Mucosa of stomach (tissue), 1 donor: ENCODE measurements around the gene YTHDF1.

ENCODE experiments used
- H3K27me3 ChIP-seq: one replicate; pipeline ENCODE4 v1.7.0; 2013; ENCODE audit warnings: mild to moderate bottlenecking, low read length; ENCODE audit not compliant: control insufficient read depth, insufficient read depth
- H3K36me3 ChIP-seq: one replicate; pipeline ENCODE4 v1.7.0; 2013; ENCODE audit warnings: low read length; ENCODE audit not compliant: control insufficient read depth, insufficient read depth
- H3K4me1 ChIP-seq: one replicate; pipeline ENCODE4 v1.7.0; 2013; ENCODE audit warnings: mild to moderate bottlenecking, low read length; ENCODE audit not compliant: control insufficient read depth, insufficient read depth
- H3K4me3 ChIP-seq: one replicate; pipeline ENCODE4 v1.7.0; 2013; ENCODE audit warnings: low read length
- H3K9ac ChIP-seq: one replicate; pipeline ENCODE4 v1.7.0; 2013; ENCODE audit warnings: mild to moderate bottlenecking, low read length, moderate library complexity
- H3K9me3 ChIP-seq: one replicate; pipeline ENCODE4 v1.7.0; 2013; ENCODE audit warnings: mild to moderate bottlenecking, low read length, moderate library complexity; ENCODE audit not compliant: control insufficient read depth
- donor health status: Pancreatic carcinoma.

The YTHDF1 gene

GRCh38 chr20:63194007-63194796 lies 21.7 kb downstream of the YTHDF1 start:
- H3K36me3 ChIP-seq: no peaks in the 10 kb centered on the region
- H3K27me3 ChIP-seq: no peaks in the 10 kb centered on the region
- peaks cover 4% of the 10 kb centered on the region for H3K4me1 ChIP-seq
- H3K9me3 ChIP-seq: no peaks in the 10 kb centered on the region
- no peak overlapping the region for H3K9ac ChIP-seq
- no peak overlapping the region for H3K4me3 ChIP-seq

- no peaks in the 10 kb centered on the region for H3K9me3 ChIP-seq
- no peak overlapping the region for H3K9ac ChIP-seq
- no peaks in the 10 kb centered on the region for H3K36me3 ChIP-seq
- no peak overlapping the region for H3K4me3 ChIP-seq
- H3K27me3 ChIP-seq: no peaks in the 10 kb centered on the region
- H3K4me1 ChIP-seq: peaks cover 4% of the 10 kb centered on the region
Measured at GRCh38 chr20:63192721-63193120, 23.2 kb downstream of the YTHDF1 start.

GRCh38 chr20:63191400-63191799 lies 24.5 kb downstream of the YTHDF1 start:
- no peaks in the 10 kb centered on the region for H3K27me3 ChIP-seq

GRCh38 chr20:63190828-63191227 lies 25.1 kb downstream of the YTHDF1 start:
- Histone ChIP-seq H3K9me3 (no peaks in the 10 kb centered on the region), H3K9ac (no peak overlapping the region), H3K27me3 (no peaks in the 10 kb centered on the region), H3K4me3 (no peak overlapping the region), H3K36me3 (no peaks in the 10 kb centered on the region), H3K4me1 (peaks cover 15% of the 10 kb centered on the region)

More at GRCh38 chr20:63191400-63191799, 24.5 kb downstream of the YTHDF1 start:
- H3K36me3 ChIP-seq: no peaks in the 10 kb centered on the region
- H3K4me1 ChIP-seq: peaks cover 13% of the 10 kb centered on the region
- H3K9me3 ChIP-seq: no peaks in the 10 kb centered on the region
- H3K4me3 ChIP-seq: no peak overlapping the region
- no peak overlapping the region for H3K9ac ChIP-seq

GRCh38 chr20:63189846-63190559 lies 25.9 kb downstream of the YTHDF1 start:
- Histone ChIP-seq H3K9me3 (no peaks in the 10 kb centered on the region), H3K4me1 (peaks cover 15% of the 10 kb centered on the region), H3K36me3 (no peaks in the 10 kb centered on the region), H3K4me3 (no peak overlapping the region), H3K27me3 (no peaks in the 10 kb centered on the region), H3K9ac (no peak overlapping the region)

GRCh38 chr20:63189322-63189642 lies 26.6 kb downstream of the YTHDF1 start:
- H3K9ac ChIP-seq: no peak overlapping the region
- H3K27me3 ChIP-seq: no peaks in the 10 kb centered on the region
- H3K4me1 ChIP-seq: peaks cover 15% of the 10 kb centered on the region
- H3K4me3 ChIP-seq: no peak overlapping the region
- H3K9me3 ChIP-seq: no peaks in the 10 kb centered on the region
- no peaks in the 10 kb centered on the region for H3K36me3 ChIP-seq

GRCh38 chr20:63188641-63189321 lies 27.1 kb downstream of the YTHDF1 start:
- Histone ChIP-seq H3K9me3 (no peaks in the 10 kb centered on the region), H3K27me3 (no peaks in the 10 kb centered on the region), H3K4me3 (no peak overlapping the region), H3K4me1 (peaks cover 15% of the 10 kb centered on the region), H3K36me3 (no peaks in the 10 kb centered on the region), H3K9ac (no peak overlapping the region)

GRCh38 chr20:63188159-63188442 lies 27.8 kb downstream of the YTHDF1 start:
- peaks cover 4% of the 10 kb centered on the region for H3K27me3 ChIP-seq
- peaks cover 15% of the 10 kb centered on the region for H3K4me1 ChIP-seq
- H3K36me3 ChIP-seq: no peaks in the 10 kb centered on the region
- no peak overlapping the region for H3K4me3 ChIP-seq
- H3K9me3 ChIP-seq: no peaks in the 10 kb centered on the region
- H3K9ac ChIP-seq: no peak overlapping the region

- no peak overlapping the region for H3K4me3 ChIP-seq
- H3K36me3 ChIP-seq: no peaks in the 10 kb centered on the region
- peaks cover 10% of the 10 kb centered on the region for H3K27me3 ChIP-seq
- H3K9ac ChIP-seq: no peak overlapping the region
- H3K9me3 ChIP-seq: no peaks in the 10 kb centered on the region
- peaks cover 15% of the 10 kb centered on the region for H3K4me1 ChIP-seq
Measured at GRCh38 chr20:63187338-63188158, 28.4 kb downstream of the YTHDF1 start.

GRCh38 chr20:63186528-63187316 lies 29.2 kb downstream of the YTHDF1 start:
- Histone ChIP-seq H3K9me3 (no peaks in the 10 kb centered on the region), H3K36me3 (no peaks in the 10 kb centered on the region), H3K9ac (no peak overlapping the region), H3K27me3 (peaks cover 11% of the 10 kb centered on the region), H3K4me3 (no peak overlapping the region), H3K4me1 (peaks cover 15% of the 10 kb centered on the region)

- H3K27me3 ChIP-seq: peaks cover 17% of the 10 kb centered on the region
- H3K36me3 ChIP-seq: no peaks in the 10 kb centered on the region
- H3K9me3 ChIP-seq: no peaks in the 10 kb centered on the region
- H3K9ac ChIP-seq: no peak overlapping the region
- peaks cover 12% of the 10 kb centered on the region for H3K4me1 ChIP-seq
- no peak overlapping the region for H3K4me3 ChIP-seq
Measured at GRCh38 chr20:63186084-63186483, 29.8 kb downstream of the YTHDF1 start.
